Endothelial cell of umbilical vein (primary cell): ENCODE results near the gene COL18A1. TPM values are rescaled to one million over a fixed set of nuclear protein-coding genes. Genes with fewer than 3 reads are reported as not detected.

ENCODE experiments used
- BruUV-seq: library from RNA; stranded (reverse); fragments of 400-500 nt; replicated peaks from 2 replicates; lab custom pipeline; 2021; lab: Mats Ljungman, UMichigan
- CTCF ChIA-PET: fragments of 300-600, 350-600 bp; sonication (Branson Sonifier 250); formaldehyde crosslinking; loops from one replicate; lab custom pipeline; 2021; ENCODE audit warnings: antibody characterized with exemption, inconsistent platforms; lab: Charles Lee
- POLR2A ChIA-PET: fragments of 300-600, 350-600 bp; sonication (Branson Sonifier 250); formaldehyde crosslinking; loops from one replicate; lab custom pipeline; 2021; ENCODE audit warnings: antibody characterized with exemption, inconsistent platforms; lab: Charles Lee
- DNase-seq: peaks from one replicate; pipeline ENCODE4 v3.0.0-alpha.2; 2011; ENCODE audit warnings: low read depth, low spot score
- FAIRE-seq: peaks from 2 replicates; lab custom pipeline; 2011; peaks lifted over from hg19 to GRCh38; lab: Jason Lieb, UNC
- H2AFZ ChIP-seq: 2 replicates; pipeline ENCODE4 v1.6.0; 2012; ENCODE audit warnings: low read depth, low read length, control low read depth, inconsistent platforms
- H3K27ac ChIP-seq: 2 replicates; pipeline ENCODE4 v1.5.1; 2011; ENCODE audit warnings: low read depth, mild to moderate bottlenecking, control low read depth, low read length, moderate library complexity; ENCODE audit not compliant: insufficient read depth
- H3K27me3 ChIP-seq, 2 experiments: 2 replicates each; pipeline versions ENCODE4 v1.6.0 to v1.6.1; 2011; ENCODE audit warnings: low read length in 2 of 2, mixed read lengths in 1 of 2; ENCODE audit not compliant: control insufficient read depth in 2 of 2, insufficient read depth in 2 of 2
- H3K36me3 ChIP-seq, 2 experiments: 2 replicates in 1 of 2; 3 replicates in 1 of 2; pipeline ENCODE4 v1.5.1; 2011; ENCODE audit warnings: low read length in 2 of 2, mild to moderate bottlenecking in 1 of 2, moderate library complexity in 1 of 2; ENCODE audit not compliant: control insufficient read depth in 2 of 2, insufficient read depth in 2 of 2; ENCODE audit errors: extremely low read depth in 1 of 2
- H3K4me1 ChIP-seq: 3 replicates; pipeline ENCODE4 v1.5.1; 2011; ENCODE audit warnings: mild to moderate bottlenecking, low read length; ENCODE audit not compliant: control insufficient read depth, insufficient read depth; ENCODE audit errors: extremely low read depth
- H3K4me2 ChIP-seq: 2 replicates; pipeline ENCODE4 v1.6.1; 2011; ENCODE audit warnings: low read length, control low read depth, mixed read lengths; ENCODE audit not compliant: insufficient read depth
- H3K4me3 ChIP-seq, 3 experiments: fragments of 200-600 bp in 1 of 3; sonication (generic), shearing (Covaris generic) in 1 of 3; replicated peaks in 1 of 3; 2 replicates each; pipeline ENCODE4 v1.5.1; 2011 to 2016; ENCODE audit warnings: control low read depth in 3 of 3, low read length in 3 of 3, mild to moderate bottlenecking in 2 of 3, inconsistent platforms in 1 of 3, low read depth in 1 of 3, moderate library complexity in 1 of 3; ENCODE audit not compliant: insufficient read depth in 1 of 3
- H3K79me2 ChIP-seq: 2 replicates; pipeline ENCODE4 v1.6.0; 2012; ENCODE audit warnings: low read length, inconsistent platforms; ENCODE audit not compliant: control insufficient read depth, insufficient read depth
- H3K9ac ChIP-seq: replicated peaks from 2 replicates; pipeline ENCODE3; 2011; ENCODE audit warnings: low read length, control low read depth; ENCODE audit not compliant: insufficient read depth; ENCODE audit errors: extremely low read depth
- H3K9me1 ChIP-seq: replicated peaks from 3 replicates; pipeline ENCODE4 v1.6.0; 2011; ENCODE audit warnings: mild to moderate bottlenecking, low read length; ENCODE audit not compliant: control insufficient read depth, insufficient read depth; ENCODE audit errors: extremely low read depth
- H3K9me3 ChIP-seq: replicated peaks from 2 replicates; pipeline ENCODE4 v1.5.1; 2012; ENCODE audit warnings: low read length, inconsistent platforms; ENCODE audit not compliant: control insufficient read depth, insufficient read depth
- H4K20me1 ChIP-seq: replicated peaks from 2 replicates; pipeline ENCODE3; 2011; ENCODE audit warnings: mild to moderate bottlenecking, low read length; ENCODE audit not compliant: control insufficient read depth, insufficient read depth; ENCODE audit errors: extremely low read depth
- CTCF ChIP-seq, 2 donors: IDR thresholded peaks; 1 replicate in 1 of 2; 2 replicates in 1 of 2; pipeline ENCODE4 v1.5.1; 2011; ENCODE audit warnings: low read length in 2 of 2, mild to moderate bottlenecking in 2 of 2, moderate library complexity in 2 of 2, control low read depth in 1 of 2, inconsistent platforms in 1 of 2, low read depth in 1 of 2; ENCODE audit not compliant: insufficient read depth in 1 of 2; ENCODE audit errors: extremely low read depth in 1 of 2
- EZH2 ChIP-seq: IDR thresholded peaks from 2 replicates; pipeline ENCODE4 v1.6.1; 2012; ENCODE audit warnings: borderline replicate concordance, low read depth, mild to moderate bottlenecking, moderate library complexity, low read length, inconsistent platforms; ENCODE audit not compliant: severe bottlenecking
- FOS ChIP-seq: IDR thresholded peaks from 2 replicates; pipeline ENCODE4 v1.6.1; 2011; ENCODE audit warnings: mild to moderate bottlenecking, low read length, moderate library complexity, borderline replicate concordance; ENCODE audit not compliant: insufficient read depth
- GATA2 ChIP-seq: IDR thresholded peaks from 2 replicates; pipeline ENCODE4 v1.7.0; 2011; ENCODE audit warnings: low read depth, mild to moderate bottlenecking, moderate library complexity, mixed read lengths, low read length; ENCODE audit not compliant: insufficient read length, insufficient read depth
- JUN ChIP-seq: IDR thresholded peaks from 2 replicates; pipeline ENCODE4 v1.6.1; 2011; ENCODE audit warnings: borderline replicate concordance, low read depth; ENCODE audit not compliant: insufficient read length, insufficient read depth
- MAX ChIP-seq: IDR thresholded peaks from 2 replicates; pipeline ENCODE4 v1.6.1; 2011; ENCODE audit not compliant: insufficient read depth, insufficient read length
- MYC ChIP-seq: IDR thresholded peaks from one replicate; pipeline ENCODE4 v1.6.1; 2011; ENCODE audit warnings: mild to moderate bottlenecking, low read depth, low read length
- POLR2A ChIP-seq: IDR thresholded peaks from 2 replicates; pipeline ENCODE4 v1.6.1; 2012; ENCODE audit warnings: low read depth, mild to moderate bottlenecking, control low read depth, low read length
- POLR2AphosphoS5 ChIP-seq: IDR thresholded peaks from 2 replicates; pipeline ENCODE4 v1.6.1; 2012; ENCODE audit warnings: low read depth, mild to moderate bottlenecking, control low read depth, low read length, moderate library complexity; ENCODE audit not compliant: insufficient read depth
- dilution Hi-C: fragments of 300-500 bp; cut with MboI; formaldehyde crosslinking; loops from one replicate; pipeline ENCODE4 v1.15.0; 2019; ENCODE audit warnings: low sequenced_read_pairs; ENCODE audit not compliant: extremely low pct_ligation_motif_present
- intact Hi-C: fragments of 100-400 bp; cut with micrococcal nuclease; formaldehyde crosslinking; loops from one replicate; pipeline ENCODE4 v1.10.0; 2022
- polyA plus RNA-seq, 4 experiments: library from polyadenylated mRNA; depleted of rRNA in 3 of 4; stranded (reverse) in 3 of 4; unstranded in 1 of 4; fragments of >200 nt; gene quantifications; 2 replicates each; pipeline versions ENCODE4 v1.2.1 to v1.2.3, GENCODE V29; 2011 to 2012; ENCODE audit warnings: missing spikeins in 1 of 4
- total RNA-seq: library from RNA; stranded (reverse); gene quantifications from 2 replicates; pipeline ENCODE4 v1.2.3, GENCODE V29; 2021

COL18A1 gene
- total and polyA plus RNA-seq, 2 donors (not counting 3 experiments of a cell fraction or from before 2014, with no cell fraction given) = 198 to 252 TPM

- H3K27me3 ChIP-seq = no peaks in the 10 kb centered on the region
- BruUV-seq = no TSS peak
- H2AFZ ChIP-seq = no peak overlapping the region
- intact Hi-C loops = no loop called here
- H3K36me3 ChIP-seq = peaks cover 0 to 5% of the 10 kb centered on the region in 2 experiments
- dilution Hi-C loops = no loop called here
- peaks cover 61% of the 10 kb centered on the region for H3K79me2 ChIP-seq
- CTCF ChIA-PET = interaction anchor here (1.0 to 1.3 kb wide), 2 partner anchors 11 to 159 kb away, joined by 3 read pairs; no protein-coding TSS in a partner anchor
- POLR2A ChIA-PET = no interaction called here
- H3K4me2 ChIP-seq = no peak overlapping the region
- no peak overlapping the region for H3K27ac ChIP-seq
- H3K4me3 ChIP-seq = no peak overlapping the region
- no peak overlapping the region for H3K9ac ChIP-seq
- no peaks in the 10 kb centered on the region for H3K4me1 ChIP-seq
- H3K9me1 ChIP-seq = no peaks in the 10 kb centered on the region
- no peaks in the 10 kb centered on the region for H3K9me3 ChIP-seq
- DNase-seq (no peak), FAIRE-seq (no peak)
- TF ChIP-seq JUN (no peak), POLR2AphosphoS5 (no peak), MYC (no peak), POLR2A (no peak), GATA2 (no peak), EZH2 (no peak), MAX (no peak)
- H4K20me1 ChIP-seq = no peaks in the 10 kb centered on the region
Observed at GRCh38 chr21:45451091-45451740, 46.3 kb downstream of the COL18A1 start.

GRCh38 chr21:45451771-45452182, 46.8 kb downstream of the COL18A1 start:
- CTCF ChIA-PET = interaction anchor here (1.0 to 1.3 kb wide), 2 partner anchors 10 to 159 kb away, joined by 3 read pairs; no protein-coding TSS in a partner anchor
- dilution Hi-C loops = no loop called here
- Histone ChIP-seq H3K9me3 (no peaks in the 10 kb centered on the region), H3K27me3 (no peaks in the 10 kb centered on the region), H3K4me3 (no peak overlapping the region), H3K4me2 (no peak overlapping the region), H2AFZ (no peak overlapping the region), H4K20me1 (no peaks in the 10 kb centered on the region), H3K9ac (no peak overlapping the region), H3K9me1 (no peaks in the 10 kb centered on the region), H3K79me2 (peaks cover 57% of the 10 kb centered on the region), H3K4me1 (no peaks in the 10 kb centered on the region), H3K36me3 (peaks cover 0 to 5% of the 10 kb centered on the region in 2 experiments), H3K27ac (no peak overlapping the region)
- FAIRE-seq = no peak
- no peak for TF ChIP-seq CTCF (IDR thresholded peaks at IDR 0.05; ENCODE audit: extremely low read depth in 1 of 2, insufficient read depth in 1 of 2, low read depth in 1 of 2, low read length in 2 of 2)
- TF ChIP-seq FOS = no peak
- TF ChIP-seq MYC = no peak
- no peak for TF ChIP-seq MAX
- no peak for TF ChIP-seq POLR2AphosphoS5
- POLR2A ChIA-PET = no interaction called here
- intact Hi-C loops = no loop called here
- DNase-seq = no peak
- BruUV-seq = no TSS peak
